HEK293T (cell line): Measurements from ENCODE around the gene SEMA5A.

Experiments
- SP1 ChIP-seq: fragments of 450-650 bp; IDR thresholded peaks from 2 replicates; pipeline ENCODE4 v1.6.1; 2017
- ZNF384 ChIP-seq: fragments of 450-650 bp; IDR thresholded peaks from 2 replicates; pipeline ENCODE4 v1.6.1; 2016

DNA sequence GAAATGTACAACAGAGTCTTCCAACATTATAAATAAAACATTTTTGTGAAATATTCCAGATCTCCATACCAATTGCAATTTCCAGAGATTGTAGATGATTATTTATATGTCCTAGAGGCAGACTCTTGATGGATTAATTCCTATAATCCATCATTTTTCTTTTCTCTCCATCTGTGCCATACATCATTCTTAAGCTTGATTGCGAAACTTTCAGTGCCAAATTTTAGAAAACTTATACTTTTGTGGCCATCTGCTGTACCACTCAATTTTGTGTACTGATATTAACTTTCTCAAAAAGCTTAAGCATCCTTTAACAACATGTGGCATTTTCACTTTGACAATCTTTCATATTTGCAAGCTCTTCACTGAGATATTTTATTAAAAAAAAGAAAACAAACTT, 446.9 kb downstream of the SEMA5A start:
- TF ChIP-seq SP1 (no peak), ZNF384 (no peak)
